LNCAP (cell line): ENCODE results near the gene RBM33.

Source experiments
- TF ChIP-seq, protein P1 (sequence below): fragments of 450-650 bp; IDR thresholded peaks from 2 replicates; pipeline ENCODE4 v1.5.1; 2017; ENCODE audit warnings: mild to moderate bottlenecking

RBM33 gene

GRCh38 chr7:155797262-155798250 is 153.1 kb downstream of the RBM33 start:
- TF ChIP-seq, protein P1, sequence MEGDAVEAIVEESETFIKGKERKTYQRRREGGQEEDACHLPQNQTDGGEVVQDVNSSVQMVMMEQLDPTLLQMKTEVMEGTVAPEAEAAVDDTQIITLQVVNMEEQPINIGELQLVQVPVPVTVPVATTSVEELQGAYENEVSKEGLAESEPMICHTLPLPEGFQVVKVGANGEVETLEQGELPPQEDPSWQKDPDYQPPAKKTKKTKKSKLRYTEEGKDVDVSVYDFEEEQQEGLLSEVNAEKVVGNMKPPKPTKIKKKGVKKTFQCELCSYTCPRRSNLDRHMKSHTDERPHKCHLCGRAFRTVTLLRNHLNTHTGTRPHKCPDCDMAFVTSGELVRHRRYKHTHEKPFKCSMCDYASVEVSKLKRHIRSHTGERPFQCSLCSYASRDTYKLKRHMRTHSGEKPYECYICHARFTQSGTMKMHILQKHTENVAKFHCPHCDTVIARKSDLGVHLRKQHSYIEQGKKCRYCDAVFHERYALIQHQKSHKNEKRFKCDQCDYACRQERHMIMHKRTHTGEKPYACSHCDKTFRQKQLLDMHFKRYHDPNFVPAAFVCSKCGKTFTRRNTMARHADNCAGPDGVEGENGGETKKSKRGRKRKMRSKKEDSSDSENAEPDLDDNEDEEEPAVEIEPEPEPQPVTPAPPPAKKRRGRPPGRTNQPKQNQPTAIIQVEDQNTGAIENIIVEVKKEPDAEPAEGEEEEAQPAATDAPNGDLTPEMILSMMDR: no peak

DNA sequence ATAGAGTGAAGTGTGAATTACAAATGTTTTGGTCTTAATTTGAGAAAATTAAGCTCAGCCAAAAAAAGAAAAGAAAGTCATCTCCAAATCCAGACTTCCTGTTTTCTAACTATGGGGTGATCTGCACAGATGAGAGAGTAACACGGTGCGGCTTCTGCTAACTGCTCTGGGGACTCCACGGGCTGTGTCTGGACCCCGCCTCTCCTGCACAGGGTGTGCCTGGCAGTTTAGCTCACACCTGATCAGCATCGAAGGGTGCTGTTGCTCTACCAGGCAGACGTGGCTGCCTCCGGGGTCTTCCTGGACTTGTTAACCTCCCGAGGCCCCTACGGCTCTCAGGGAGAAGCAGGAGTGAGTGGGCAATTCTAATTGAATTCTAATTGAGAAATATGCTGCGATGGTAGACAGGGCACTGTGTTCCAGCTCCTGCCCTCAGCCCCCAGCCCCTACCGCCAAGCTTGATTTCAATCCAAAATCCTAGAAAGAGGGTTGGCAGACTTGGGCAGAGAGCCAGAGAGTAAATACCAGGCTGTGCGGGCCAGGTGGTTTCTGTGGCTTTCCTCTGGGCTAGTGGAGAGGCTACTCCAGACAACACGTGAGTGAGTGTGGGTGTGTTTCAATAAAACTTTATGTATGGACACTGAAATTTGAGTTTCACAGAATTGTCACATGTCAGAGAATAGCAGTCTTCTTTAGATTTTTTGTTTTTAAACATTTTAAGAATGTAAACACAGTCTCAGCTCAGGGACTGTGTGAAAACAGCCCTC is 154.4 kb downstream of the RBM33 start:
- TF ChIP-seq, protein P1: no peak

DNA sequence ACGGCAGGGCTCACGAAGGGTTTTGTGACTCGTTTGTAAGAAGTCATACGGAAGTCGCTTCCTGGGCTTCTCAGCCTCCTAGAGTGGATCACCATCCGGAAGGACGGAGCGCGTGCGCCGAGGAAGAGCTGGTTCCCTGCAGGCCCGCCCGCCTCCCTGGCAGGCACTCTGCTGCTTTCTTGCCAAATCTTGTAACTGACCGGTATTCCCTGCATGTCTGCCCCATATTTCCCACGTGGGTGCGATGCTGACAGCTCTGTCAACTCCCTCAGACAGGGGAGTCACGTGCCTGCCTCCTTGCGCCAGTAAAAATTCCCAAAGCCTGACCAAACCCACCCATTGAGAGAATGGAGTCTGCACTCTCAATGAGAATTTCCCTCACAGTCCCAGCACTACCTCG is 155.1 kb downstream of the RBM33 start:
- TF ChIP-seq, protein P1: no peak

- TF ChIP-seq, protein P1: no peak
These were observed 155.8 kb downstream of the RBM33 start for GRCh38 chr7:155800301-155800700.

GRCh38 chr7:155800741-155801267 is 156.3 kb downstream of the RBM33 start:
- TF ChIP-seq, protein P1: no peak

DNA sequence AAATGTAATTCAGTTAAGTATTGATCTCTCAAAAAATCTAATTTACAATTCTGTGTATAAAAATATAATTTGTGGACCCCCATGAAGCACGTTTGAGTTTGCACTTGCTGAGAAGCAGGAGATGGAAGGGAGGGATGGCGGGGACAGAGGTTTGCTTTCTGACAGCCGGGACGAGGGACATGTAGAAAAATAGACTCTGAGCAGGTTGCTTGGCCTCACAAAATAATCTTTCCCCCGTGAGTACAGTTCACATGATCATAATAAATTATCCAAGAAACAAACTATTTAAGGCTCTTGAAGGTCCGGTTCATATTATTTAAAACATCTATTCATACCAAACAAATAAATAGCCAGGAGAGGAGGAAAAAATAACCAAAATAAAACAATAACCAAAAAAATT is 157.8 kb downstream of the RBM33 start:
- TF ChIP-seq, protein P1: no peak

DNA sequence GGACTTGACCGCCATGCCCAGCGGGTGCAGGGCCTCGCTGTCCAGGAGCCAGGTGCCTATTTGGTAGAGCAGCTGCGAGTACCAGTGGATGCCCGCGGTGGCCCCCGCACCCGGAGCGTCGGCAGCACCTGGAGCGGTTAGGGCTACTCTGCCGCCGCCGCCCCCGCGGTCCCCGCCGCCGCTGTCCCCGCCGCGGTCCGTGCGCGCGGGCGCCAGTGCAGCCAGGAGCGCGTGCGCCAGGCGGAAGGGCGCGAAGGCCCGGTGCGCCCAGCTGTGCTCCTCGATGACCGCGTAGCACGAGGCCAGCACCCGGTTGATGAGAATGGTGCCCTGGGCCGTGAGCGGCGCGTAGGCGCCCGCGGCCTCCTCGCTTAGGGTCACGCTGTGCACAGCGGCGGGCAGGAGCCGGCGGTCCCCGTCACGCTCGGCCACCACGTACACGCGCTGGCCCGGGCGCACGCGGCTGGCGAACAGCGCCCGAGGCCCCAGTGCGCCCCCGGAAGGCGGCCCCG is 158.5 kb downstream of the RBM33 start:
- TF ChIP-seq, protein P1: no peak
